Activated CD4-positive, alpha-beta T cell treated with anti-CD3 and anti-CD28 coated beads, Interleukin-2, amount 50 U/mL, for 16 hours (primary cell): Measurements from ENCODE around the gene NCOA3.

ENCODE experiments used
- DNase-seq: peaks from one replicate; pipeline ENCODE4 v3.0.0-alpha.2; 2020

NCOA3 gene

DNA sequence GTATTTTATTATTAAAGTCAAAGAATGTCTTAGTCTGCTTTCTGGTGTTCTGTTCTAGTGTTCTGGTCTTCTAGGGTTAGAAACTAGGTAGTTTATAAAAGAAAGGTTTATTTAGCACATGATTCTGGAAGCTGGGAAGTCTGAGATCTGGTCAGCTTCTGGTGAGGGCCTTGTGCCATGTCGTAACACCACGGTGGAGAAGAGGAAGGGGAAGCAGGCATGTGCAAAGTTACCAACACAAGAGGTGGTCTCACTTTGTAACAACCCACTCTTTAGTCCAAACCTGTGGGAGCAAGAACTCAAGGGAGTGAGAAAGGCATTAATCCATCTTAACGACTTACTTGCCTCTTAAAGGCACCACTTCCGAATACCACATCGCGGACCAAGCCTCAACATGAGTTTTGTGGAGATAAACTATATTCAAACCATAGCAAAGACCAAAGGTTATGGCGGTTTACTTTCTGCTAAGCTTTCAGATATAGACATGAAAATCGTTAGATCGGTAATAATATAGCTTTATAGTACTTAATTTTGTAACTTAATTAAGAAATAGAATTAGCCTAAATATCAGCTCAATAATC is 99.4 kb downstream of the NCOA3 start:
- no peak for DNase-seq

DNA sequence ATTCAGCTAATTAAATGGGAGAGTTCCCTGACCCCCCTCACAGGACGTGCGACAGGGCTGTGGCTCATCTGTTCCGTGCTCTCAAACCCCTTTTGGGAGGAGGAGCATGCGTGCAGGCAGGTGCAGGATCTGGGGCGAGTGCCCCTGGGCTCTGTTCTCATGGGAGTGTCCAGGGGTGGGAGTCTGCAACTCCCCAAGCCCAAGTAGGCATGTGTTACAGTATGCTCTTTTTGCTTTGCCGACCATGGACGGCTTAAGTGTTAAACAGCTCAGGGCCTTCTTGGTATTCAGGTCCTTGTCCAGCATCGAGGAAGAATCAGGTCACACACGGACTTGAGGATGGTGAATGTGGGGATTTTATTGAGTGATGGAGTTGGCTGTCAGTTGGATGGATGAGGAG is 101.6 kb downstream of the NCOA3 start:
- no peak for DNase-seq

DNA sequence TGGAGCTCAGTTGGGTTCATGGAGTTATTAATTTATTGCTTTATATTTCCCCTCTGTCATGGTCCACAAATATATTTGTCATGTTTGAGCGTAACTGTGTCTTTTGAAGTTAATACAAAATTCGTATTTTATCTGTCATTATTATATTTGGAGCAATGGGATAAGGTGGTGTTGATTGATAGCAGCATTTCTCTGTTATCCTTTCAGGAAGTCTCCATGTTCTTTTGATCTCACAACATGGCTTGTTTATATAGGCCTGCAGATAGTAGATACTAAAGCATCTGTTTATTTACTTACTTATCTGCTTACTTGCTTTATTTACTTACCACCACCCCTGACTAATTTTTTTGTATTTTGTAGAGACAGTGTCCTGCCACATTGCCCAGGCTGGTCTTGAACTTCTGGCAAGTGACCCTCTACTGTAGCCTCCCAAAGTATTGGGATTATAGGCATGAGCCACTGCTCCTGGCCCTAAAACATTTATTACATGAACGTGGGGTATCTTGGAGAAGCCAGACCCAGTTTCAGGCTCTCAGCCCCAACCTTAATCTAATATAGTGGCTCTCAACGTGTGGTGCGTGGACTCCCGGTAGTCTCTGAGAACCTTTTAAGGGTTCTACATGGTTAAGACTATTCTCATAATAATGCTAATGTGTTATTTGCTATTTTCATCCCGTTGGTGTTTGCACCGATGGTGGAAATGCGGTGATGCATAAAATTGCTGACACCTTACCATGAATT is 104.2 kb downstream of the NCOA3 start:
- DNase-seq, result no peak

DNA sequence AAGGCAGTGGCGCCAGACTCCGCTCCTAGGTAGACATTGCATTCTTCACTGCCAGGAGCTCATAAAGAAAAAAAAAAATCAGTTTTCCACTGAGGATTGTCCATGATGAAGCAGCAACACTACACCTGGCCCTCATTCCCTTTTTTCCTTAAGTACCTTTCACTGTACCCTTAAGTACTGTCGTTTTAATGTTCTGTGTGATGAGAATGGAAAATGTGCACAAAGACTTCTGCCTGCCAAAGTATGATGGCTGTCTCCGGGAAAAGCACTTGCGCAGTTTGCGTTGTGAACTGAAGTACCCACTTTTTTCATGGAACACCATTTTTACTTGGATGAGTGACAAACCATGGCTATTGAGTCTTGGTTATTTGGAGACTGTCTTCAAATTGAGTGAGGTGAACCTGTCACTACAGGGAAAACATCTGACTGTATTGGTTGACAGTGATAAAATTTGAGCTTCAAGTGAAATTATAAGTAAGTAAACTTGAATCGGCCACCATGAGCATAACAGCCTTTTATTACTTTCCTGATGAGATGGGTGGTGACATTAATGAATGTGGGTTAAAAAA is 104.8 kb downstream of the NCOA3 start:
- no peak for DNase-seq

DNA sequence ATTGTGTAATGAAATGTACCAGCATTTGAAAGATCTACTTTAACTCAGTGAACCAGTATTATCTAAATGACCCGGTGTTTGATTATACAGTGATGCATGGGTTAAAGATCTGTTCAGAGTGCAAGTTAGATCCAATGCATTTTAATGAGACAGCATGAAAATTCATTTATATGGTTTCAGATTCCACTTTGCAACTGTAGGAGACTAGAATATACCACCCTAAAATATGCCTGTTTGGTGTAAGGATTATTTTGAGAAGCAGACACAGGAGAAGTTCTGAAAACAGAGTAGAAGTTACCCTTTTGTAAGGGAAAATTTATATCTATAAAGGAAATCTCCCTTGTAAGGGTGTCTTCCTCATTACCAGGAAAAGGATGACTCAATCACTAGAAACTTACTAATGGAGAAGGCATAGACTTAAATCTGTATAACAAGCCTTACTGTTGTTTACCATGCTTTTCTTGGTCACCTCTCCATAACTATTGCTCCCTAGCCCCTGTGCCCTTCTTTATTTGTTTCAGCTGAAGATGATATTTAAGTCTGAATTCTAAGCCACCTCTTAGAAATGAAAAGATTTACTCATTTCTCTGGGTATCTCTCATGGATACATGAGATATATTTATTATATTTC is 105.4 kb downstream of the NCOA3 start:
- DNase-seq, result peak; percentile 62

DNA sequence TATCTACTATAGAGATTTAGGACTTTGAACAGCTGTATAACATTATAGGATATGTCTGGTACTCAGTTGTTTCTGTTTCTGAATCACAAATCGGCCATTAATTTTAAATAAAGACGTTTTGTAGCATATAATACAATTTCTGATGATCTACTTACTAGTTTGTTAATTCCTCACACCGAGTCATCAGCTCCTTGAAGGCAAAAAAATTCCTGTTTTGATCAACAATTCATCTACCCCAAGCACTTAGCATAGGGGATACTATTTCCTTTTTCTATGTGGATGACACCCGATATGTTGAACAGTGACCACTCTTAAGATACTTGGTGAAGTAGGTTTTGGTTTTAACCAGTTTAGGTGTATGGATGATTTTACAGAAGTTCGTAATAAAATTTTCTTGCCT is 107.3 kb downstream of the NCOA3 start:
- no peak for DNase-seq

DNA sequence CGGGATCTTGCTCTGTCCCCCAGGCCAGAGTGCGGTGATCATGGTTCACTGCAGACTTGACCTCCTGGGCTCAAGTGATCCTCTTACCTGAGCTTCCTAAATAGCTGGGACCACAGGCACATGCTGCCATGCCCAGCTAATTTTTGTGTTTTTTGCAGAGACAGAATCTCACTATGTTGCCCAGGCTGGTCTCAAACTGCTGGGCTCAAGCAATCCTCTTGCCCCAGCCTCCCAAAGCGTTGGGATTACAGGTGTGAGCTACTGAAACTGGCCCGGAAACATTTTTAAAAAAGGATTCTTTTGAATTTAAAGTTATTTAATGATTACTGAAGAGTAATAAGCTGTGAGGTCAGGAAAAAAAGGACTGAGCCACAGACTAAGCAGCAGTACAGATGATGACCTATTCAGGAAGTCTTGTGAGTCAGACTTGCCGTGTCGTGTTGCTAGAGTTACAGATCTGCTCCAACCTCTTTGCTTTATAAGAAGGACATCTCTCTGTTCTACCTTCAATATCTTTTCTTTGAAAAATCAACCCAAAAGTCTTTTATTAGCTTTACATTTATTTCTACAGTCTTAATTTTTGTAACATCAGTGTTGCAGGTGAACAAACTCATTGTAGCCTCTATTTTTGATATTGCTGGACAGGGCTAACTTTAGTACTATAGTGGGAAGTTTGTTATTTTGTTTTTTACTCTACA is 108.7 kb downstream of the NCOA3 start:
- DNase-seq, result peak; percentile 85

DNA sequence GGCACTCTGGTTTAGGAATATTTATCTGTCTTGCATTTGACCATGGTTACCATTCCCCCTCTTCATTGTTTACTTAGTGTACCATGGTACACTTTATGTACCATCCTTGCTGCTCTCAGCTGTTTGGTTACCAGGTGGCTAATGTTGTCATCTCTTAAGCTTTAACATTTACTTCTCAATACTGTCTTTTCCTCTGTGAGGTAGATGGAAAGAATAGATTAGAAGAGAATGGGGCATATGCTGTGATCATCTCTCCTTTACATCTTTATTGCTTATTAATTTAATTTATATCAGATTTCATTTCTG is 109.2 kb downstream of the NCOA3 start:
- peak; percentile 19 for DNase-seq

DNA sequence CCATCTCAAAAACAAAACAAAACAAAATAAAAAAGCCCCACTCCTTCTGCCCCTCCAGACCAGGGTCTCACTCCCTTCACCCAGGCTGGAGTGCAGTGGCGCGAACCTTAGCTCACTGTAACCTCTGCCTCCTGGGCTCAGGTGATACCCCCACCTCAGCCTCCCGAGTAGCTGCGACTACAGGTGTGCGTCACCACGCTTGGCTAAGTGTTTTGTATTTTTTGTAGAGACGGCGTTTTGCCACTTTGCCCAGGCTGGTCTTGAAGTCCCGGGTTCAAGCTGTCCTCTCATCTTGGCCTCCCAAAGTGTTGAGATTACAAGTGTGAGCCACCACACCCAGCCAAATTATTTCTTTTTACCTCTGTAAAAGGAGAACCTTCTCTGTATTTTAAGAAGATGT is 110.1 kb downstream of the NCOA3 start:
- no peak for DNase-seq

DNA sequence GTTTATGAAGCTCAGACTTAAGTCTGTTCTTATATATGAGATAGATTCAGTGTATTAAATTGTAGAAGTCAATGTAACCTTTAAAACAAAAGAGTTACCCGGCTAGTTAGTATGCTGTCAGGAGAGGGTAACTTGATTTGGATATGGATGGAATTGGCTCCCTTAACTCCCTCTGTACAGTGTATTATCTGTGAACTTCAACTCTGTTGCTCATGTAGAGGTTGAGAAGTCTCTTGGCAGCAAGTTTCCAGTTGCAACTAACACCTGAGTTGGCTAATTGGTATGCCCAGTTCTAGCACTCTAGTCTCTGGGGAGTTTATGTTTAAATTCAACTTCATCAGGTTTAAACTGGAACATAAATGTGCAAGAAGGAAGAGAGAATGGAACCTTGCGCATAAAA is 111.0 kb downstream of the NCOA3 start:
- no peak for DNase-seq

DNA sequence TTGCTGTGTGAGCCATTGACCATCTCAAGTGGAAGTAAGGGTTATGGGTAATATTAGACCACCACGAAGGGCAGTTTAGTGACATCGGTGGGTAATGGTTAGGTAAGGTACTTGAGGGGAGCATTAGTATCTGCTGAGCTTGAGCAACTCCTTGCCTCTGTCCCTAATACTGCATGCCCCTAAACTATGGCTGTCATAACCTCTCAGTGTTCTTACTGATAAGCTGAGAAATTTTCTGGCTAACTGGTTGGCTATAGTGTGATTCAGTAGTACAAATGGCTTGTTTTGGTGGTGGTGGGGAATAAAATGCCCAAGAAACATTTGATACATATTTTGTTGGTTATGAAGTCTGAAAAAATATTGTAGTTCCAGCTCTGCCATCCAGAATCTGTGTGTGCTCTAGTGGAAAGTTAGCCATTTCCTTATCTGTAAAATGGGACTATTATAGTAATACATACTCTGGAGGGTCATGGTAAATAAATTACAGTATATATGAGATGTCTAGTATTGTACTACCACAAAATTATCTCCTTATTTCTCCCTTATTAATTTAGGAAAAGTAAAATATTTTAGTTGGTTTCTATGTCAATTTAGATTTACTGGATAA is 113.1 kb downstream of the NCOA3 start:
- DNase-seq, result no peak

DNA sequence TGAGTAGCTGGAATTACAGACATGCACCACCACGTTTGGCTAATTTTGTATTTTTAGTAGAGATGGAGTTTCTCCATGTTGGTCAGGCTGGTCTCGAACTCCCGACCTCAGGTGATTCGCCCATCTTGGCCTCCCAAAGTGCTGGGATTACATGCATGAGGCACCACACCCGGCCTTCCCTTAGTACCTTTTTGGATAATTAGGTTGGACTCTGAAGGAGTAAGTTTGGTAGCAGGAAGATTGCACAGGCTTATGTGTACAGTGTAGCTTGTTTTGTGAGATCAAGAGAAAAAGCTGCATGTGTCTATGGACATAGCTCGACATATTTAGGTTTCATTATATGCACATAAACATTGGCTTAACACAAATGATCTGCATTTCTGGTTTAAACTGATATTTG is 116.8 kb downstream of the NCOA3 start:
- no peak for DNase-seq

DNA sequence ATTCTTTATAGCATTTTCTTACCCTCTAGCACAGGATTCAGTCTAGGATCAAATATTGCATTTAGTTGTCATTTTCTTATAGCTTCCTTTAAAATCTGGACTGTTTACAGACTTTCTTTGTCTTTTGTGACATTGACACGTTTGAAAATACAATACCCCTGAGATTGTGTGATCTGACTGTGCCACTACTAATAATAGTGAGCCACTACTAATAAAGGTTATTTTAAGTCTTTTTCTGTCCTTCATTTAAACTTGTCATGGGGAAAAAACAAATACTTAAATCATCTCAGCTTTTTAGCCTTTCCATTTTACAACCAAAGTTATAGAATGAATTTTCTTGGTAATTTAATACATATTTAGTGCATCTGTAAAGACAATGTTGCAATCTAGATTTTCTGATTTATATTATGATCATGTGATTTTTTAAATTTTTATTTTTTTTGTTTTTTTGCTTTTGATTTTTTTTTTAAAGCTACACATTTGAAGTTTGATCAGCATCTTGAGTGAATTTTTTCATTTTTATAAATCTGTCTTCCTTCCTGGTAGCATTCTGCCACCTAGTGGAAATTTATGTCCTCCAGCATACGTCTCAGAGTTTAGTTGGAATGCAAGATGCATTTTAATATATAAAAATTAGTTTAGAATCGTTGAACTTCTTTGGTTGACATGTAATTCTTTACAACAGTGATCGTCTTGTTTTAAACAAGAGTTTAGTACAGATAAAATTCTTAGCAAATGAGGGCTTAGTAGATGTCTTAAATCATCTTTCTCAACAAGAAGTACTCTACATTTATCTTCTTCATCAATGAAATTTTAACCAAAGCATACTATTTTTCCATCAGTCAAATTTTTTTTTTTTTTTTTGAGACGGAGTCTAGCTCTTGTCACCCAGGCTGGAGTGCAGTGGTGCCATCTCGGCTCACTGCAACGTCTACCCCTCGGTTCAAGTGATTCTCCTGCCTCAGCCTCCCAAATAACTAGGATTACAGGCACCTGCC is 119.4 kb downstream of the NCOA3 start:
- DNase-seq, result peak; percentile 54

DNA sequence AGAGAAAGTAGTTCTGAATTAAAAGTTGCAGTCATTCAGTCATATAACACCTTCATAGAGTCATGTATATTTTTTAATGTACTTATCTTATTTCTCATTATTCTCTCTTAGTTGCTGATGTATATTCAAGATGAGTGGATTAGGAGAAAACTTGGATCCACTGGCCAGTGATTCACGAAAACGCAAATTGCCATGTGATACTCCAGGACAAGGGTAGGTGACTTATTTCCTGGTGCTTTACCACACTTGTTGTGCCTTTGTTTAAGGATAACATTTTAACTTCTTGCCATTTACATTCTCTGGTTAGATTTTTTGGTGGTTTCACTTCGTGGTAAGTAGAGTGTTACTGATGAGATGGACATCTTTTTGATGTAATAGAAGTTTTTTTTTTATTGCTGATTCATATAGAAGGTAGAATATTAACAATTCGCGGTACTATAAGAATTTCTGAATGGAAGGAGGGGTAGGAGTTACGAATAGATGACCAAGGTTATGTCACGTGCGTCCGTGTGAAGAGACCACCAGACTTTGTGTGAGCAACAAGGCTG is 120.5 kb downstream of the NCOA3 start:
- no peak for DNase-seq

DNA sequence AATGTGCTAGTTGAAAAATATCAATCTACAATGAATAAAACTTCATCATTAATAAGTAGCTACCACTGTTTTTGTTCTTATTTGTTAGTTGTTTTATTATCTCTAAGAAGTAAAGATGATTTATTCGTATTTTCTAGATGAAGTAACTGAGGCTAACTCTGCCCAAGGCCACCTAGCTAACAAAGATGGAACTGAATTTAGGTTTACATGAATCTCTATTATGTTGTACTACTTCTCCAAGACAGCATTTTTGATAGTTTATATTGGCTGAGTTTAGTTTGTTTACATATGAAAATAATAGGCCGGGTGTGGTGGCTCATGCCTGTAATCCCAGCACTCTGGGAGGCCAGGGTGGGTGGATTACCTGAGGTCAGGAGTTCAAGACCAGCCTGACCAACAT is 121.5 kb downstream of the NCOA3 start:
- DNase-seq, result no peak

DNA sequence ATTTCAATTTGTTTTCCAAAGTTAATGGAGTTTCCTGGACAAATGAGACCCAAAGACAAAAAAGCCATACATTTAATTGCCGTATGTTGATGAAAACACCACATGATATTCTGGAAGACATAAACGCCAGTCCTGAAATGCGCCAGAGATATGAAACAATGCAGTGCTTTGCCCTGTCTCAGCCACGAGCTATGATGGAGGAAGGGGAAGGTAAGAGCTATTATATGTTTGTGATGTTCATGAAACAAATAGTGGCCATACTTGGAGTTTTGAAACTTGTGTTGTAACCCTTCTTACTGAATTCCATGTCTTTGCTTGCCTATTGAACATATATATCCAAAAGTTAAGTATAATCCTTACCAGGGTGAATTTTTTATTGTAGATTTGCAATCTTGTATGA is 125.9 kb downstream of the NCOA3 start:
- no peak for DNase-seq

DNA sequence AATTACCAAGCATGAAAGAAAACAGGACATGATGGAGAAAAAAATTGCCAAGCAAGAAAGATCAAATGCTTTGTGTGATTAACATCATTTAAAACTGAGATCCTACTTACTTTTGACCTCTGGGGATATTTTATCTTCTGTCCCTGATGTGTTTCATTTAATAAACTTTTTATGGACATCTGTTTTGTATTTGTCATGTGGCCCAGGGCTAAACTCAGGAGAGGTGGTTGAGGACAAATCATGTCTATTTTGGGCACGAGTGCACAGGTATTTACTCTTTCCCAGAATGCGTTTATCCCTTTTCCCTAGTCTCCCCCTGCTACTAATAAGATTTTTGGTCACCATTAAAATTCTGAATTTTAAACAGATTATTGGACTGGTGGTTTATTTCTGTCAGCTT is 128.2 kb downstream of the NCOA3 start:
- no peak for DNase-seq

DNA sequence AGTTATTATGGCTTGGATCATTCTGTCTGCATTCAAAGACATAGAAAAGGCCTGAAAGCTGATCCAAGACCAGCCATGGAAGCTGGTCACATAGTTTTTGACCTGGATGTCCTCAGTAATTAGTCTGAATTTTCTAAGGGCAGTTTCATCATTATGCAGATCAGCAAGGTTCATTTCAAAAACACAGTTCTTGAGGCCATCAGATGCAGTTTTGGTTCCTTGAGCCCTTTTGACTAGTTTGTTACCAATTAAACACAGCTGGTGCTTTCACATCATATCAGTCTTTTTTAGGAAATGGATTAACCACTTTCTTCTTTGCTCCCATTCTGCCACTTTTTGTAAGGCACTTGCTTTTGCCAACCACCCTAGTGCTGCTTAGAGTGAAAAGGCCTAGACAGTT is 129.4 kb downstream of the NCOA3 start:
- no peak for DNase-seq

DNA sequence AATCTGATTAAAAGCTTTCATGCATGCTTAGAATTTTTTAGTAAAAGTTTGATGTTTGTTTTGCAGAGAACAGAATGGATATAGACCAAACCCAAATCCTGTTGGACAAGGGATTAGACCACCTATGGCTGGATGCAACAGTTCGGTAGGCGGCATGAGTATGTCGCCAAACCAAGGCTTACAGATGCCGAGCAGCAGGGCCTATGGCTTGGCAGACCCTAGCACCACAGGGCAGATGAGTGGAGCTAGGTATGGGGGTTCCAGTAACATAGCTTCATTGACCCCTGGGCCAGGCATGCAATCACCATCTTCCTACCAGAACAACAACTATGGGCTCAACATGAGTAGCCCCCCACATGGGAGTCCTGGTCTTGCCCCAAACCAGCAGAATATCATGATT is 133.6 kb downstream of the NCOA3 start:
- no peak for DNase-seq

DNA sequence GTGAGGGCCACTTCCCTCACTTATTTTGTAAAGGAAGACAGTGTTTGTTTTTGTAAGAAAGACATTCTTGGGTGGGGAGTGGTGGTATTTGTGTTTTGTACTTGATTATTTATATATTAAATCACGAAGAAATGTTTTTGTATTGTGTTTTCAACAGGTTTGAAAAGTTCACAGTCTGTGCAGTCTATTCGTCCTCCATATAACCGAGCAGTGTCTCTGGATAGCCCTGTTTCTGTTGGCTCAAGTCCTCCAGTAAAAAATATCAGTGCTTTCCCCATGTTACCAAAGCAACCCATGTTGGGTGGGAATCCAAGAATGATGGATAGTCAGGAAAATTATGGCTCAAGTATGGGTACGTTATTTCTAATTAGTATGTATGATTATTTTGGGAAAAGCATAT is 137.2 kb downstream of the NCOA3 start:
- DNase-seq, result no peak

DNA sequence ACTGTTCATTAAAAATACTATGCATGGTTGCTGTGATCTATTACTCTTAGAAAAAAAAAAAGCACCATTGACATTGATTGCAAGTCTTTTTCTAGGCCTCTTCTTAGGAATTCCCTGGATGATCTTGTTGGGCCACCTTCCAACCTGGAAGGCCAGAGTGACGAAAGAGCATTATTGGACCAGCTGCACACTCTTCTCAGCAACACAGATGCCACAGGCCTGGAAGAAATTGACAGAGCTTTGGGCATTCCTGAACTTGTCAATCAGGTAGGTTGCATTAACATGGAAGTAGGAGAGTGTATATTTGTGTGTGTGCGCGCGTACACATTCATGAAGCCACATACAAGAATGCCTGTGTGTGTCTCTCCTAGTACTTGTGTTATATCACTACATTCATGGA is 140.4 kb downstream of the NCOA3 start:
- no peak for DNase-seq

DNA sequence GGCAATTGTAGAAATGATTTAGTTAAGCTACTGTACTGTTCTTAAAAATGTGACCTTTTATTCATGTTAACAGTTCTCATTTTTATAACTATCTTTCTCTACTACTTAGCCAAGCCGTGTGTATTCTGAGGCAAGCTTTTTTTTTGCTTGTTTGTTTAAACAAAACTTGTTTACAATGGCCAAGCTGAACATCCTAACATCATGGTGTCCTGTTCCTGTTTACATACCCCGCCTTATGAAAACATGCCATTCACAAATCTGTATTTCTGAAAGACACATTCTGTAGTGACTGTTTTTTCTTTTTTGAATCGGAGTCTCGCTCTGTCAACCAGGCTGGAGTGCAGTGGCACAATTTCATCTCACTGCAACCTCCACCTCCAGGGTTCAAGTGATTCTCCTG is 140.9 kb downstream of the NCOA3 start:
- DNase-seq, result no peak
